ENCODE results near the gene HAUS7. TPM values are rescaled to one million over a fixed set of nuclear protein-coding genes. Genes with fewer than 3 reads are reported as not detected.

Gene HAUS7
- total RNA-seq, 4 donors from 2014 or later, result 8.2 to 156 (median 16.0) TPM

GRCh38 chrX:153410888-153411254 is 59.5 kb downstream of the HAUS7 start:
- Histone ChIP-seq H3K4me1 (peaks cover 0 to 4% (median 0%) of the 10 kb centered on the region in 4 donors), H3K36me3 (no peaks in the 10 kb centered on the region), H3K9me3 (no peaks in the 10 kb centered on the region), H3K27ac (no peak overlapping the region), H3K27me3 (no peaks in the 10 kb centered on the region), H3K4me3 (peak overlapping the region in 3 of 4 donors; percentile 52 to 55 (median 53))
- TF ChIP-seq CTCF (IDR thresholded peaks at IDR 0.05), result no peak
- DNase-seq, result no peak

GRCh38 chrX:153410373-153410772 is 60.0 kb downstream of the HAUS7 start:
- no peaks in the 10 kb centered on the region for H3K27me3 ChIP-seq
- H3K9me3 ChIP-seq, result no peaks in the 10 kb centered on the region
- H3K4me3 ChIP-seq, result no peak overlapping the region
- H3K36me3 ChIP-seq, result no peaks in the 10 kb centered on the region
- peaks cover 0 to 4% (median 0%) of the 10 kb centered on the region in 4 donors for H3K4me1 ChIP-seq
- TF ChIP-seq CTCF (IDR thresholded peaks at IDR 0.05), result no peak
- no peak for TF ChIP-seq POLR2A (IDR thresholded peaks at IDR 0.05)
- no peak for DNase-seq
- no peak overlapping the region for H3K27ac ChIP-seq

GRCh38 chrX:153409414-153410101 is 60.8 kb downstream of the HAUS7 start:
- Histone ChIP-seq H3K27me3 (no peaks in the 10 kb centered on the region), H3K27ac (no peak overlapping the region), H3K9me3 (no peaks in the 10 kb centered on the region), H3K36me3 (no peaks in the 10 kb centered on the region), H3K4me3 (no peak overlapping the region), H3K4me1 (peaks cover 0 to 4% (median 0%) of the 10 kb centered on the region in 4 donors)
- no peak for DNase-seq
- TF ChIP-seq CTCF (IDR thresholded peaks at IDR 0.05) (no peak), POLR2A (IDR thresholded peaks at IDR 0.05) (no peak)

GRCh38 chrX:153408871-153409351 is 61.5 kb downstream of the HAUS7 start:
- DNase-seq, result no peak
- H3K27me3 ChIP-seq, result no peaks in the 10 kb centered on the region
- peaks cover 0 to 4% (median 0%) of the 10 kb centered on the region in 4 donors for H3K4me1 ChIP-seq
- no peak overlapping the region for H3K4me3 ChIP-seq
- no peaks in the 10 kb centered on the region for H3K9me3 ChIP-seq
- TF ChIP-seq CTCF (IDR thresholded peaks at IDR 0.05) (no peak), POLR2A (IDR thresholded peaks at IDR 0.05) (no peak)
- no peak overlapping the region for H3K27ac ChIP-seq
- H3K36me3 ChIP-seq, result no peaks in the 10 kb centered on the region

- H3K27me3 ChIP-seq, result no peaks in the 10 kb centered on the region
- H3K4me1 ChIP-seq, result peaks cover 0 to 4% (median 0%) of the 10 kb centered on the region in 4 donors
- no peaks in the 10 kb centered on the region for H3K36me3 ChIP-seq
- DNase-seq, result no peak
- no peak for TF ChIP-seq POLR2A (IDR thresholded peaks at IDR 0.05)
- no peak for TF ChIP-seq CTCF (IDR thresholded peaks at IDR 0.05)
- H3K4me3 ChIP-seq, result no peak overlapping the region
- H3K27ac ChIP-seq, result no peak overlapping the region
- no peaks in the 10 kb centered on the region for H3K9me3 ChIP-seq
These were observed 62.1 kb downstream of the HAUS7 start for GRCh38 chrX:153408221-153408721.

Measured in Peyer's patch (tissue), 4 donors.